T-helper 2 cell treated with Interferon-gamma antibody and Interleukin-4, amounts not matched to agents 5 μg/mL and 100 μg/mL, for 36 hours (primary cell): Measurements from ENCODE around the gene SPNS2.

Source experiments
- DNase-seq: peaks from one replicate; pipeline ENCODE4 v3.0.0; 2021; ENCODE audit warnings: low spot score
- H3K27ac Mint-ChIP-seq: one replicate; pipeline ENCODE4 v1.8.0; 2021; ENCODE audit warnings: mild to moderate bottlenecking, mixed read lengths
- H3K27me3 Mint-ChIP-seq: one replicate; pipeline ENCODE4 v1.8.0; 2021; ENCODE audit warnings: low read depth, mixed read lengths
- H3K36me3 Mint-ChIP-seq: one replicate; pipeline ENCODE4 v1.8.0; 2021; ENCODE audit warnings: low read depth, mixed read lengths
- H3K4me1 Mint-ChIP-seq: one replicate; pipeline ENCODE4 v1.8.0; 2021; ENCODE audit warnings: low read depth, mixed read lengths
- H3K4me3 Mint-ChIP-seq: one replicate; pipeline ENCODE4 v1.8.0; 2022; ENCODE audit warnings: mild to moderate bottlenecking, moderate library complexity, mixed read lengths
- H3K9me3 Mint-ChIP-seq: one replicate; pipeline ENCODE4 v1.8.0; 2021; ENCODE audit warnings: mixed read lengths

SPNS2 gene

DNA sequence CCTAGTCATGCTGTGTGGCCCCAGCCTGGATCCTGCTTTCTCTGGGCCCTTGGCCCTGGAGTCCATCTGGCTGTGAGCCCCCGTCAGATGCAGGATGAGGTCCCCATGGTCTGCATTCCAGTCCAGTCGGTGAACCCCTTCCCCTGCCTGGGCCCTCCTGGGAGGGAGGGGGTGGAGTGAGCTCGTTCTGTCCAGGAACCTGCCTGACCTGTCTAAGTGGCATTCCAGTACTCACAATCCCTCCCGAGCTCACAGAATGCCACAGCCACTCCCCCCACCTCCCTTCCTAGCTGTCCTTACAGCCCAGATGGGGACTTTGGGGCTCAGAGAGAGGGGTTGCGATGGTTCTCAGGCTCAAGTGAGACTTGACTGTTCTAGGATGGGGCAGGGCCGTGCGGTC is 15.5 kb downstream of the SPNS2 start:
- H3K27me3 Mint-ChIP-seq, result no peaks in the 10 kb centered on the region
- H3K27ac Mint-ChIP-seq, result no peak overlapping the region
- H3K9me3 Mint-ChIP-seq, result no peaks in the 10 kb centered on the region
- no peak for DNase-seq
- H3K36me3 Mint-ChIP-seq, result no peaks in the 10 kb centered on the region
- peaks cover 3% of the 10 kb centered on the region for H3K4me1 Mint-ChIP-seq
- H3K4me3 Mint-ChIP-seq, result no peak overlapping the region

DNA sequence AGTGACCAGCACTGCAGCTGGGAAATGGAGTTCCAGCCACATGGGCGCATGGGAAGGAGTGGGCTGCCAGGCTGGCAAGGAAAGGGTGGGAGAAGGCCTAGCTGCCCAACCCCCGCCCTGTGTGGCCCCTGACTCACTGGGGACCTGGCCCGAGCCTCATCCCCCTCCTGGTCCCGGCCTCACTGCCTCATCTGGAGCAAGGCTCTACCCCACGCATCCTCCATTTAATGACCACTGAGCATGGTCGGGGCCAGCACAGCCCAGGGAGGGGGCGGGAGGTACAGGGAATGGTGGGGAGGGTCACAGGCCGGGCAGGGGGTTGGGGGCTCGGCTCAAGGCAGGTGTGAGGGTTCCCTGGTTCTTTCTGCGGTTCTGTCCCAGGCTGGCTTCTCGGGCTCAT is 16.1 kb downstream of the SPNS2 start:
- no peaks in the 10 kb centered on the region for H3K9me3 Mint-ChIP-seq
- no peak overlapping the region for H3K27ac Mint-ChIP-seq
- no peaks in the 10 kb centered on the region for H3K4me1 Mint-ChIP-seq
- no peak overlapping the region for H3K4me3 Mint-ChIP-seq
- DNase-seq, result no peak
- no peaks in the 10 kb centered on the region for H3K36me3 Mint-ChIP-seq
- H3K27me3 Mint-ChIP-seq, result no peaks in the 10 kb centered on the region

DNA sequence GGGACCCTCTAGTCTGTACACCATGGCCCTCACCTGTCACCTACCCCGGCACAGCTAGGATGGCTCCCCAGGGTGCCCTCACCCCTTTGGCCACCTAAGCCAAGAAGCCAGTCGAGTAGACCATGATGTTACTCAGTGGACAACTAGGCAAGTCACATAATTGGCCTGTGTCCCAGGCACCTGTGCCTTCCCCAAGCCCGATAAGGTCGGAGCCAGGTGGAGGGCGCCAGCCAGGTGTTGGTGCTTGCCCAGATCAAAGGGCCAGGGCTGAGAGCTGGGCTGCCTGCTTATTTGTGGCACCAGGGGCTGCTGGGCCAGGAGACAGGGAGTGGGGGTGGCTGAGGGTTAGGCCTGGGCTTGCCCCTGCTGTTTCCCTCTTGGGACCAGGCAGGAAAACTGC is 16.8 kb downstream of the SPNS2 start:
- DNase-seq, result no peak
- H3K36me3 Mint-ChIP-seq, result no peaks in the 10 kb centered on the region
- no peak overlapping the region for H3K4me3 Mint-ChIP-seq
- H3K27ac Mint-ChIP-seq, result no peak overlapping the region
- H3K9me3 Mint-ChIP-seq, result no peaks in the 10 kb centered on the region
- no peaks in the 10 kb centered on the region for H3K27me3 Mint-ChIP-seq
- H3K4me1 Mint-ChIP-seq, result no peaks in the 10 kb centered on the region

DNA sequence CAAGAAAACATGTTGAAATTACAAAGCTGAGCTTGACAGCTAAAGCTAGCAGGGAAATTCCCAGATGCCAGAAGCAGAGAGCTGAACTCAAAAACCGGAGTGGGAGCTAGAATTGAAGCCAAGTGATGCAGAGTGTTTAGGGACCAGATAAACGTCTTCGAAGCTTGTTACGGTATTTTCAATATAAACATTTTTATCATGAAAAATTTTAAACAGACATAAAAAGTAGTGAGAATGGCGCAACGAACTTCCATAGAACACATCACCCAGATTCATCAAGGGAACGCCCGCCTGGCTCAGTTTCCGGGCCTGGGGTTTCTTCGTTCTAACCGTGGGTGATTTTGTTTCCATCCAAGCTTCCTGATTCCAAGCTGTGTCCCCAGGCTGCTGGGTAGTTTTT is 18.1 kb downstream of the SPNS2 start:
- Mint-ChIP-seq H3K4me3 (no peak overlapping the region), H3K36me3 (no peaks in the 10 kb centered on the region), H3K4me1 (no peaks in the 10 kb centered on the region), H3K9me3 (no peaks in the 10 kb centered on the region), H3K27ac (no peak overlapping the region), H3K27me3 (no peaks in the 10 kb centered on the region)
- DNase-seq, result no peak

DNA sequence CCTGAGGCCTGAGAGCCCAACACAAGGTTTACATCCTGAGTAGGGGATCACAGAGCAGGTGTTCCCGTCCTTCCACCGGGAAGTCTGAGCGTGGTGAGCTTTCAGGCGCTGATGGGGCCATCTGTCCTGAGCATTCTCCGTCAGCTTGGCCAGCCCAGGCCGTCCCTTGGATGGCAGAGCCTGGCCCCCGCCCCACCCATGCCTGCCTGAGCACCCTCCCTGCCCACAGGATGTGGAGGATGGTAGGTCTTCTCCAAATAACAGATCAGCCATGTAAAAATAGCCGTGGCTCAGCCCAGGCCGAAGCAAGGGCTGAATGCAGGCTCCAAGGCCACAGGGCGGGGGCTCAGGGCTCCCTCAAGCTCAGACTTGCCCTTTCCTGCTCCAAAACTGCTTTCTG is 20.2 kb downstream of the SPNS2 start:
- Mint-ChIP-seq H3K9me3 (no peaks in the 10 kb centered on the region), H3K4me1 (no peaks in the 10 kb centered on the region), H3K27me3 (no peaks in the 10 kb centered on the region), H3K36me3 (no peaks in the 10 kb centered on the region), H3K27ac (no peak overlapping the region), H3K4me3 (no peak overlapping the region)
- no peak for DNase-seq

DNA sequence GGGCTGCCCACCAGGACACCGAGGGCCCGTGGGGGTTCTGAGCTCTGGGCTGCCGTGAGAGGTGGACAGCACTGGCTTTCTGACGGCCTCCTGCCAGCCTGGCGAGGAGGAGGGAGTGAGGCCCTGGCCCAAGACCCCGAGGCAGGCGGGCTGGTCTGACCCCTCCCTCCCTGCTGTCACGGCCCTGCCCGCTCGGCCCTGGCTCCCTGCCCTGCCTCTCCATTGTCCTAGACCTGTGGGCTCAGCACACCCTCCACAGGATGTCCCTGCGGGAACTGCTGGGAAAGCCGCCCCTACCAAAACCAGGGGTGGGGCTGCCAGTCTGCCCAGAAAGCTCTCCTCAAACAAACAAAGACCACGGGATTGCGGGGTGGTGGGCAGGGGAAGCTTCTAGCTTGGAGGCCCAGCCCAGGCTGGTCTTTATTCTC is 20.7 kb downstream of the SPNS2 start:
- Mint-ChIP-seq H3K4me3 (no peak overlapping the region), H3K27ac (no peak overlapping the region), H3K36me3 (no peaks in the 10 kb centered on the region), H3K9me3 (no peaks in the 10 kb centered on the region), H3K4me1 (no peaks in the 10 kb centered on the region), H3K27me3 (no peaks in the 10 kb centered on the region)
- no peak for DNase-seq

DNA sequence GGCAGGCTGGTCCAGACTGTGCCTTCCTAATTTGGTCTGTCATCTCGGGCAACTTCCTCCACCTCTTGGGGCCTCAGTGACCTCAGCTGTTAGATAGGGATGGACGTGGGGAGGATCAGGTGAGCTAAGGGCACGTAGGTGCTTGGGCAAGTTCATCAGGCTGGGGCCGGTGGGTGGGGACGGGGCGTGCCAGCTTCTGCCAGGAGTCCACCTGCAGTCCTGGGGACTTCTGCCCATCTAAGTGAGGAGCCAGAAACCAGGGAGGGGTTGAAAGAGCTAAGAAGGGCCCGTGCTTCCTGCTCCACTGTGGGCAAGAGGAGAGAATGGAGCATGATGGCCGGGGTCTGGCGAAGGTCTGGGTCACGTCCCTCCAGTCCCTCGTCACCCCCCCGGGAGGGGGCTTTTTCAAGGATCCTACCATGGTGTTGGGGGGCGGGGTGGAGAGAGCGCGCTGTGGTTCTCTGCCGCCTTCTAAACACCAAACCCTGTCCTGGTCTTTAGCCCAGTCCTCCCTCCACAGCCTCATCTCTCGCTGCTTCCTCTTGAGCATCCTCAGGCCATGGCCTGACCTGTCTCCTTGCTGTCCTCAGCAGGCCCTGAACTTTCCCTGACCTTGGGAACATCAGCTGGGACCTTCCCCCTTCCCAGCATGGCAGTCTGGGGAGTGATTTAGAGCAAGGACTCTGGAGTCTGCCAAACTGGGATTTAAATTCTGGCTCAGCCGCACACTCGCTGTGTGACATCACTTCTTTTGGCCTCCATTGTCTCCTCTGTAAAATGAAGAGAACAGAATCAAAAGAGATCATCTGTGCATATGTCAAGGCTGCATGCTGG is 21.6 kb downstream of the SPNS2 start:
- Mint-ChIP-seq H3K4me1 (no peaks in the 10 kb centered on the region), H3K27ac (no peak overlapping the region), H3K36me3 (no peaks in the 10 kb centered on the region), H3K27me3 (no peaks in the 10 kb centered on the region), H3K4me3 (no peak overlapping the region), H3K9me3 (no peaks in the 10 kb centered on the region)
- no peak for DNase-seq

DNA sequence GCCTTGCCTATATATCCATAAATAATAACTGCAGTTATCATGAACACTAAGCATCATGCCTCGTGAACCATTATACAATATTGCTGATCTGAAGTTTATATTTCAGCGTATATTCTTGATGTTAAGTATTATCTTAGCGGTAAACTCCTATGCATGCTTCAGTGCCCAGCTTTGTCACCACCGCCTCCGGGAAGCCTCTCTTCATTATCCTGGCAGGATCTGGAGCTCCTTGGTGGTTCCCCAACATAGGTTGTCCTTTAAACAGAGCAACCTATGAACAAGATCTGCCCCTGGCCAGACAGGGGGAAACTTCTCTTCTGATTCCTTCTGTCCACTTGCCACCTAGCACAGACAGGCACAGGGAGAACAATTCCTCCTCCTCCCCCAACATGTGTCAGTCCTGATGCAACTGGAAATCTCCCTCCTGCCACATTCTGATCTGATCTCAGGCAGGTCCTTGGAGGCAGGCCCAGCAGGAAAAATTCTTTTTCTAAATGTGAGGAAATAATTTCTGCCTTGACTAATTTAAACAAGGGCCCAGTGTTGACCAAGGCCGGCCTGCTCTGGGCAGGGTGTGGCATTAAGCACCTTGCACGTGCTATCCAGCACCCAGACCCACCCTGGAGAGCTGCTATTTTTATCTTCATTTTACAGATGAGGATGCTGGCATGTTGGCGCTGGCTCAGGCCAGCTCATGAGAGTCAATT is 22.4 kb downstream of the SPNS2 start:
- Mint-ChIP-seq H3K9me3 (no peaks in the 10 kb centered on the region), H3K4me1 (no peaks in the 10 kb centered on the region), H3K36me3 (no peaks in the 10 kb centered on the region), H3K4me3 (no peak overlapping the region), H3K27me3 (no peaks in the 10 kb centered on the region), H3K27ac (no peak overlapping the region)
- DNase-seq, result no peak

DNA sequence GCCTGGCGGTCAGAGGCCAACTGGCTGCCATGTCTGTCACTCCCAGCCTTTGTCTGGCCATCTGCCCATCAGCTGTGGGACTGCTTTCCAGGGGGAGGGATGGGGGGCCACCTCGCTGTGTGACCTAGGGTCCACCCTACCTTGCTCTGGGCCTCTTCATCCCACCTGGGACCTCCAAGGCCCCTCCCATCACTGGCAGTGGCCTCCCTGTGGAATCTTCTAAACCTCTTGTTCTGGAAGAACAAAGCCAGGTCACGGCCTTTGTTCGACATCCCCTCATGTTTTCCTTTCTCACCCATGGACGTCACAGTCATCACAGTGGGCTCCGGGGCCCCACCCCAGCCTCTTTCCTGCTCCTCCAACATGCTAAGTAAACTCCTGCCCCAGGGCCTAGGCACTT is 24.0 kb downstream of the SPNS2 start:
- no peaks in the 10 kb centered on the region for H3K36me3 Mint-ChIP-seq
- H3K27ac Mint-ChIP-seq, result no peak overlapping the region
- no peaks in the 10 kb centered on the region for H3K4me1 Mint-ChIP-seq
- no peak overlapping the region for H3K4me3 Mint-ChIP-seq
- H3K27me3 Mint-ChIP-seq, result peaks cover 8% of the 10 kb centered on the region
- H3K9me3 Mint-ChIP-seq, result no peaks in the 10 kb centered on the region
- DNase-seq, result no peak

DNA sequence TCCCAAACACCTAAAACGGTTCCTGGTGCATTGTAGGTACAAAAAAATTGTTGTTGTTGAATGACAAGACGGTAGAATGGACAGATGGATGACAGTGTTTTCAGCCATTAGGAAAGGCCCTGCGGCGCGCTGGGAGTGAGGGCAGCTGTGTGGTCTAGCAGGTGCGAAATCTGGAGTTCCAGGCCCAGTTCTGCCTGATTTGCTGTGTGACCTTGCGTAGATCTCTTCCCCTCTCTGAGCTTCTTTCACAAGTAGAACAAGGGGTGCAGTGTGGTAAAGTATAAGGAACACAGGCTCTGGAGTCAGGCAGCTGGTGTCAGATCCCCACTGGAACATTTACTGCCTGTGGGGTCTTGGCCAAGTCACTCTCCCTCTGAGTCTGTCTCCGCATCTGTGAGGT is 25.3 kb downstream of the SPNS2 start:
- Mint-ChIP-seq H3K27ac (no peak overlapping the region), H3K4me3 (no peak overlapping the region), H3K4me1 (no peaks in the 10 kb centered on the region), H3K36me3 (no peaks in the 10 kb centered on the region), H3K27me3 (peaks cover 9% of the 10 kb centered on the region), H3K9me3 (no peaks in the 10 kb centered on the region)
- DNase-seq, result no peak

DNA sequence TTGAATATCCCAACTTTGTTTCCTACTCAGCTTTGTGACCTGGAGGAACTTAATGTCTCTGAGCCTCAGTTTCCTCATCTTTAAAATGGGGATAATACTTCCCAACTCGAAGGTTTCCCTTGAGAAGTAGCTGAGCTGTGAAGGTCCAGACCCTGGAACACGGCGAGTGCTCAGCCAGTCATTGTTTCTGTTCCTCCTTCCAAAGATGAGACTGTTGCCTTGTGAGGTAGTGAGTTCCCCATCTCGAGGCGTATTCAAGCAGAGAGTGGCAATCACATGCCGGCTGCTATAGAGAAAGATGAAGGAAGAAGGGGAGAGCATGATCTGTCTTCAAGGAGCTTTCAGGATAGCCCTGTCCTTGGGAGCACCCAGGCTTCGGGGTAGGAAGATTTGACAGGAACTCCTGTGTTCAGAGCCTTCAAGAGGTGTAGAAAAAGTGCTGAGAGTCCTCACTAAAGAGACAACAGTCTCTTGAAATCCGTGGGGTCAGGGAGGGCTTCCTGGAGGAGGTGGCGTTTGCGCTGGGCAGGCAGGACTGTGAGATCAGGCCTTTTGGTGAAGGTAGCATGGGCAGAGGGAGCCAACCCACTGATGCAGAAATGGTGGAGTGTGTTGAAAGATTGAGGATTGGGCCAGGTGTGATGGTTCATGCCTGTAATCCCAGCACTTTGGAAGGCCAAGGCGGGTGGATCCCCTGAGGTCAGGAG is 27.2 kb downstream of the SPNS2 start:
- H3K4me1 Mint-ChIP-seq, result no peaks in the 10 kb centered on the region
- DNase-seq, result no peak
- peaks cover 11% of the 10 kb centered on the region for H3K27me3 Mint-ChIP-seq
- H3K36me3 Mint-ChIP-seq, result no peaks in the 10 kb centered on the region
- no peaks in the 10 kb centered on the region for H3K9me3 Mint-ChIP-seq
- H3K4me3 Mint-ChIP-seq, result no peak overlapping the region
- H3K27ac Mint-ChIP-seq, result no peak overlapping the region

DNA sequence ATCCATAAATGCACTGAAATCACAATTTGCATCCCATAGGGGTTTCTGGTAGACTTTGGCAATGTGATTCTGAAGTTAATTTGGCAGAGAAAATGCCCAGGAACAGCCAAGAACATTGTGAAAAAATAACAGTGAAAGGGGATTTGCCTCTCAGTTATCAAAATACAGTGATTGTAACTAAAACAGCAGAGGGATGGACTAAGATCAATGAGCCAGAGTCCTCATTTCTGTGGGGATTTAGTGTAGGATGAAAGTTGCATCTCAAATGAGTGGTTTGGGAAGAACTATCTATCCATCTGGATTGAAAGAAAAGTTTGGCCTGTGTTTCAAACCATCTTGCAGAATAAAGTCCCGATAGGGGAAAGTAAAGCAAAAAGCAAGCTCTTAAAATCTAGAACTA is 28.5 kb downstream of the SPNS2 start:
- Mint-ChIP-seq H3K27me3 (peaks cover 13% of the 10 kb centered on the region), H3K36me3 (no peaks in the 10 kb centered on the region), H3K4me1 (no peaks in the 10 kb centered on the region), H3K27ac (no peak overlapping the region), H3K4me3 (no peak overlapping the region), H3K9me3 (no peaks in the 10 kb centered on the region)
- no peak for DNase-seq

DNA sequence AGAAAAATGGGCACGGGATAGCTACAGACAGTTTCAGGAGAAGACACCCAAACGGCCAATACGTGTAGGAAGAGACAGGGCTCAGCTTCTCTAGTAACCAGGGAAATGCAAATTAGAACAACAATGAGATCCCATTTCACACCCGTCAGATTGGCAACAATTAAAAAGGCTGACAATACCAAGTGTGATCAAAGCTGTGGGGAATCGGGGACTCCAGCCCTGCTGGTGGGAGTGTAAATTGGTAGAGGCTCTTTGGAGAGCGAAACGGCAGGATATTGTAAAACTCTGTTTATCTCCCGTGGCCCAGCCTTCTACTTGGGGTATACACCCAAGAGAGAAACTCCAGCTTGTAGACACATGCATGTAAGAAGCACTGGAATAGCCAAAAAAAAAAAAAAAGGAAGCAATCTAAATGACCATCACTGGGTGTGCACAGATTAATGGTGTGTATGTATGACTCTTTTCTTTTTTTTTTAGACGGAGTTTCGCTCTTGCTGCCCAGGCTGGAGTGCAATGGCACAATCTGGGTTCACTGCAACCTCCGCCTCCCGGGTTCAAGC is 29.0 kb downstream of the SPNS2 start:
- H3K27me3 Mint-ChIP-seq, result peaks cover 13% of the 10 kb centered on the region
- no peak overlapping the region for H3K27ac Mint-ChIP-seq
- no peaks in the 10 kb centered on the region for H3K9me3 Mint-ChIP-seq
- H3K4me1 Mint-ChIP-seq, result no peaks in the 10 kb centered on the region
- no peaks in the 10 kb centered on the region for H3K36me3 Mint-ChIP-seq
- no peak for DNase-seq
- no peak overlapping the region for H3K4me3 Mint-ChIP-seq

DNA sequence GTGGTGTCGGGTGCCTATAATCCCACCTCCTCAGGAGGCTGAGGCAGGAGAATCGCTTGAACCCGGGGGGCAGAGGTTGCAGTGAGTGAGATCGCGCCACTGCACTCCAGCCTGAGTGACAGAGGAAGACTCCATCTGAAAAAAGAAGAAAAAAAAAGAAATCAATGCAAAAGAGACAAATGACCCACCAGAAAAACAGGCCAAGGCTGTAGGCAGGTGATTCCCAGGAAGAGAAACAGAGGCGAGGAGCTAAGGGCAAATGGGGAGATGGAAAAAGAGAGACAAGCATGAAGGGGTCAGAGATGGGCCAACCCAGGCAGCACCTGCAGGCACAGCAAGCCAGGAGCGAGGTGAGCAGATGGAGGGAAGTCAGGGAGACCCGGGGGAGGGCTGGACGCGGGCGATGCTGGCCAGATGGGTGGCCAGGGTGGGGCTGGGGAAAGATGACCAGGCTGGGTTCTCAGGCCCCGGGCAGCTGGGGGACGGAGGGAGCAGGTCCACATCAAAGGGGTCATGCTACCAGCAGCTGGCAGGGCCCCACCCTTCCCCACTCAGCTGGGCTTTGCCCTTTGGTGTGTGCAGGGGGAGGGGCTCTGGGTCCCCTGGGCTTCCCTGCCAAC is 31.0 kb downstream of the SPNS2 start:
- DNase-seq, result no peak
- no peak overlapping the region for H3K27ac Mint-ChIP-seq
- H3K27me3 Mint-ChIP-seq, result peaks cover 16% of the 10 kb centered on the region
- H3K4me1 Mint-ChIP-seq, result peaks cover 4% of the 10 kb centered on the region
- H3K9me3 Mint-ChIP-seq, result no peaks in the 10 kb centered on the region
- no peak overlapping the region for H3K4me3 Mint-ChIP-seq
- H3K36me3 Mint-ChIP-seq, result no peaks in the 10 kb centered on the region
